ENCODE results near the gene CNN2.

The CNN2 gene

DNA sequence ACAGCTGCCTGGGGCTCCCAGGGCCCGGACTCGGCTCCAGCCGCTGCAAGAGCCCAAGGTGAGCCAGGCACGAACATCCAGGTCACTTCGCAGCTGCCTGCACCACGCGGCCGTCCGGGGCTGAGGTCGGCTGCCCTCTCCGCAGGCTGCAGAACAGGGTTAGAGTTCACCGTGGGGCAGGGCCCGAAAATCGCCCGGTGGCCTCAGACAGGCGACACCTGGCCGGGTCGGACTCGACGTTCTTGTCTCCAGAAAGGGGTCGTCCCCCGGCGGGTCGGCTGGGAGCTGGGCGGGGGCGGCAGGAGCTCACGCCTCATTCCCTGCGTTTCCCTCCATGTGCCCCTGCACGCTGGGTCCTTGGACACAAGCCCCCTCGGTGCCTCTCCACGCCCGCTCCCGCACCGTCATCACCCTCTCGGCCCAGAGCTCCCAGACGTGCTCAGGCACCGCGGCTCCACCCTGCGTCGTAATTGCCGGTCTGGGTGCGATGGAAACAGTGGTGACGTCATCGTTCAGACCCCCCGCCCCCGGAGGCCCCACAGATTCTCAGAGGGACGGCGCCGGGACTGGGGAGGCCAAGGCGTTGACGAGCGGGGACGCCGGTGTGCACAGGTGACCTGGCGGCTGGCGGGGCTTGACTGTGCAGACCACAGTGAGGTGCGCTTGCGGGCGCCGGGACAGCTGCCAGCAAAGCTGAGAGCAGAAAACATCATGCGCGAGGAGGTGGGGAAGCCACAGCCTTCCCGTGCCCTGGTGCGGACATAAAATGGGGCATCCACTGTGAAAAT is 30.2 kb upstream of the CNN2 start:
- DNase-seq = peak in 1 of 2 experiments; percentile 43

- no peak for DNase-seq
These were observed 28.3 kb upstream of the CNN2 start for GRCh38 chr19:998064-998463.

- DNase-seq = no peak
These were observed 27.1 kb upstream of the CNN2 start for GRCh38 chr19:999379-999719.

GRCh38 chr19:1000095-1000494 is 26.3 kb upstream of the CNN2 start, which contains the start of gene GRIN3B:
TSS of gene GRIN3B (plus strand) at chr19:1000419. CDS start at chr19:1000438, 19 bp downstream.
- peak in 1 of 2 experiments; percentile 63 for DNase-seq

DNA sequence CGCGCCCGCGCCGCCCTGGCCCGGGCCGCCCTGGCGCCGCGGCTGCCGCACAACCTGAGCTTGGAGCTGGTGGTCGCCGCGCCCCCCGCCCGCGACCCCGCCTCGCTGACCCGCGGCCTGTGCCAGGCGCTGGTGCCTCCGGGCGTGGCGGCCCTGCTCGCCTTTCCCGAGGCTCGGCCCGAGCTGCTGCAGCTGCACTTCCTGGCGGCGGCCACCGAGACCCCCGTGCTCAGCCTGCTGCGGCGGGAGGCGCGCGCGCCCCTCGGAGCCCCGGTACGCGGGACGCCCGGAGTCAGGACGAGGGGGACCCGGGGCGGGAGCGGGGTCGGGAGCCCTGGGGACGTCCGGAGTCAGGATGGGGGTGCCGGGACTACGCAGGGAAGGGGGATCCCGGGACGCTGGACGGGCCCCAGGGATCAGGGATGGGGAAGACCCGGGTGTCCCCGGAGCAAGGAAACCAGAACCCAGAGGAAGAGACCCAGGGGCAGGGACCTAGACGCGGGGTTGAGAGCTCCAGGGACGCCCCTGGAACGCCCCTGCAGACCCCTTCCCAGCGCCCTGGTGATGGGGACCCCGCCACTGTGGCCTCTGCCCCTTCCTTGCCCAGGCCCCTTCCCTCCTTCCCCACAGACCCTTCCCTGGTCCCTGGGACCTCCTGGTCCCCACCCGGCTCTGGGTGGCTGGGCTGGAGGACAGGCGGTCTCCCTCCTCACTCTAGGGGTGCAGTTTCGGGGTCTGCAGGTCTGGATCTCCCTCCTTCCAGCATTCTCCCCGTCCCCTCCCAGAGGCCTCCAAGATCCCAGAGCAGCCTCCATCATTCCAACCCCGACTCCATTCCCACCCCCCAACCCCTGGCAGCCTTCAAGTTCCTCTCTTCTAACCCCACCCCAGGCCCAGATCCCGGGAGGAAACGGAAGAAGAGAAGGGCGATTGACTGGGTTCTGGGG is 25.5 kb upstream of the CNN2 start:
- no peak for DNase-seq

GRCh38 chr19:1001538-1002166 is 24.8 kb upstream of the CNN2 start:
- peak in 1 of 2 experiments; percentile 56 for DNase-seq

GRCh38 chr19:1002600-1002999 is 23.8 kb upstream of the CNN2 start:
- DNase-seq = no peak

GRCh38 chr19:1003283-1003682 is 23.1 kb upstream of the CNN2 start:
- DNase-seq = no peak

DNA sequence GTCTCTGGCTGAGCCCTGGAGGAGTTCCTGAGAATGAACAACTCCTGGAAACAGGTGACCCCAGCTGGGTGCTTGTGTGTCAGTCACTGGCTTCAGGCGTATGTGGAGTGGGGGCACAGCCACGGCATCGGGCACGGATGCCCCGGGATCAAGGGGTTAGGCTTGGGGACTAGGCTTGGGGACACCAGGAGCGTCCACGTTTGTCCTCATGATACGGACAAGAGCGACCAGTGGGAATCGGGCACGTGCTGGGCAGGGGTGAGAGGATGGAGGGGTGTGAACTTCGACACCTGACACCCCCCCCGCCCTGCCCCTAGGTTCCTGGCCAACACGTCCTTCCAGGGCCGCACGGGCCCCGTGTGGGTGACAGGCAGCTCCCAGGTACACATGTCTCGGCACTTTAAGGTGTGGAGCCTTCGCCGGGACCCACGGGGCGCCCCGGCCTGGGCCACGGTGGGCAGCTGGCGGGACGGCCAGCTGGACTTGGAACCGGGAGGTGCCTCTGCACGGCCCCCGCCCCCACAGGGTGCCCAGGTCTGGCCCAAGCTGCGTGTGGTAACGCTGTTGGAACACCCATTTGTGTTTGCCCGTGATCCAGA is 22.1 kb upstream of the CNN2 start:
- DNase-seq = no peak

DNA sequence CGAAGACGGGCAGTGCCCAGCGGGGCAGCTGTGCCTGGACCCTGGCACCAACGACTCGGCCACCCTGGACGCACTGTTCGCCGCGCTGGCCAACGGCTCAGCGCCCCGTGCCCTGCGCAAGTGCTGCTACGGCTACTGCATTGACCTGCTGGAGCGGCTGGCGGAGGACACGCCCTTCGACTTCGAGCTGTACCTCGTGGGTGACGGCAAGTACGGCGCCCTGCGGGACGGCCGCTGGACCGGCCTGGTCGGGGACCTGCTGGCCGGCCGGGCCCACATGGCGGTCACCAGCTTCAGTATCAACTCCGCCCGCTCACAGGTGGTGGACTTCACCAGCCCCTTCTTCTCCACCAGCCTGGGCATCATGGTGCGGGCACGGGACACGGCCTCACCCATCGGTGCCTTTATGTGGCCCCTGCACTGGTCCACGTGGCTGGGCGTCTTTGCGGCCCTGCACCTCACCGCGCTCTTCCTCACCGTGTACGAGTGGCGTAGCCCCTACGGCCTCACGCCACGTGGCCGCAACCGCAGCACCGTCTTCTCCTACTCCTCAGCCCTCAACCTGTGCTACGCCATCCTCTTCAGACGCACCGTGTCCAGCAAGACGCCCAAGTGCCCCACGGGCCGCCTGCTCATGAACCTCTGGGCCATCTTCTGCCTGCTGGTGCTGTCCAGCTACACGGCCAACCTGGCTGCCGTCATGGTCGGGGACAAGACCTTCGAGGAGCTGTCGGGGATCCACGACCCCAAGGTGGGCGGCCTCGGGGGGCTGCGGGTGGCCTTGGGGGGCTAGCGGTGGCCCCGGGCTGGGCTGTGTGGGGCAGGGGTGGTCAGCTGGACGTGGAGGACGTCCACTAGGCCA is 21.4 kb upstream of the CNN2 start:
- DNase-seq = no peak

GRCh38 chr19:1006711-1007398 is 19.6 kb upstream of the CNN2 start:
- no peak for DNase-seq

DNA sequence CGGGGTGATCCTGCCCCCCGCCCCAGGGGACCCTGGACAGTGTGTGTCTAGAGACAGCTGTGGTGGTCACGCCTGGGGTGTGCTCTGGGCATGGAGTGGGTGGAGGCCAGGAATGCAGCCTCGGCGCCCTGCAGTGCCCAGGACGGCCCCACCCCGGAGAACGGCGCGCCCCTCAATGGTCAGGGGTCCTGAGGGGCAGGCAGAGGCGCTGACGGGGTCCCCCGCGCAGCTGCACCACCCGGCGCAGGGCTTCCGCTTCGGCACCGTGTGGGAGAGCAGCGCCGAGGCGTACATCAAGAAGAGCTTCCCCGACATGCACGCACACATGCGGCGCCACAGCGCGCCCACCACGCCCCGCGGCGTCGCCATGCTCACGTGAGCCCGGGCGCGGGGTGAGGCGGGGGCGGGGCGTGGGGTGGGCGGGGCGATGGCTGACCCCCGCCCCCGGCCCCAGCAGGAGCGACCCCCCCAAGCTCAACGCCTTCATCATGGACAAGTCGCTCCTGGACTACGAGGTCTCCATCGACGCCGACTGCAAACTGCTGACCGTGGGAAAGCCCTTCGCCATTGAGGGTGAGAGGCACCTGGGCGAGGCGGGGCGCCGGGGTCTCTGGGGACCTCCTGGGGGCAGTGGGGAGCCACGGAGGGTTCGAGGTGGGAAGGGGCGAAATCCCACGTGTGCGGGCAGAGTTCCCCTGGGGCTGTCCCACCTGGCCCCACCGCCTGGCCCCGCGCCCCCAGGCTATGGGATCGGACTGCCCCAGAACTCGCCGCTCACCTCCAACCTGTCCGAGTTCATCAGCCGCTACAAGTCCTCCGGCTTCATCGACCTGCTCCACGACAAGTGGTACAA is 18.8 kb upstream of the CNN2 start:
- no peak for DNase-seq

- no peak for DNase-seq
These were observed 18.0 kb upstream of the CNN2 start for GRCh38 chr19:1008268-1009040.

GRCh38 chr19:1009041-1009980 is 17.1 kb upstream of the CNN2 start:
- no peak for DNase-seq

DNA sequence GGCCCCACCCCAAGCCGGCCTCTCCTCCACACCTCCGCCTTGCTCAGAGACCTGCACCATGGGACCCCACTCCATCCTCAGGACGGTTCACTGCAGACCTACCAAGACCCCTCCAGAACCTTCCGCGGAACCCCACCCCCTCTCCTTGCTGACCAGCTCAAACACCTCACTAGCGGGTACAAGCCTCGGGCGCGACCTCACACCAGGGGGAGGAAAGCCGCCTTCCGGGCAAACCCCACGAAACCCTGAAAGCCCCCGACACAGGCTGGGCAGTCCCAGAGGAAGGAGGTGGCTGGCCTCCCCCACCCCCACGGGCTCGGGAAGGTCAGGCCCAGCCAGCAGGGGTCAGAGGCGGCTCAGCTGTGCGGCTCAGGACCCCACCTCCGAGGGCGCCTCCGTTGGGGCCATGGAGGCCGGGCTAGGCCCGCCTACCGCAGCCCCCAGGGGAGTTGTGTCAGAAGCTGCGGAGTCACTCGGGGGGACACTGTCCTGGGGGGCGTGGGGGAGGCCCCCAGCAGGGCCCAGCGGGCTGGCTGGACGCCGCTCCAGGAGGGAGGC is 16.3 kb upstream of the CNN2 start:
- DNase-seq = no peak

DNA sequence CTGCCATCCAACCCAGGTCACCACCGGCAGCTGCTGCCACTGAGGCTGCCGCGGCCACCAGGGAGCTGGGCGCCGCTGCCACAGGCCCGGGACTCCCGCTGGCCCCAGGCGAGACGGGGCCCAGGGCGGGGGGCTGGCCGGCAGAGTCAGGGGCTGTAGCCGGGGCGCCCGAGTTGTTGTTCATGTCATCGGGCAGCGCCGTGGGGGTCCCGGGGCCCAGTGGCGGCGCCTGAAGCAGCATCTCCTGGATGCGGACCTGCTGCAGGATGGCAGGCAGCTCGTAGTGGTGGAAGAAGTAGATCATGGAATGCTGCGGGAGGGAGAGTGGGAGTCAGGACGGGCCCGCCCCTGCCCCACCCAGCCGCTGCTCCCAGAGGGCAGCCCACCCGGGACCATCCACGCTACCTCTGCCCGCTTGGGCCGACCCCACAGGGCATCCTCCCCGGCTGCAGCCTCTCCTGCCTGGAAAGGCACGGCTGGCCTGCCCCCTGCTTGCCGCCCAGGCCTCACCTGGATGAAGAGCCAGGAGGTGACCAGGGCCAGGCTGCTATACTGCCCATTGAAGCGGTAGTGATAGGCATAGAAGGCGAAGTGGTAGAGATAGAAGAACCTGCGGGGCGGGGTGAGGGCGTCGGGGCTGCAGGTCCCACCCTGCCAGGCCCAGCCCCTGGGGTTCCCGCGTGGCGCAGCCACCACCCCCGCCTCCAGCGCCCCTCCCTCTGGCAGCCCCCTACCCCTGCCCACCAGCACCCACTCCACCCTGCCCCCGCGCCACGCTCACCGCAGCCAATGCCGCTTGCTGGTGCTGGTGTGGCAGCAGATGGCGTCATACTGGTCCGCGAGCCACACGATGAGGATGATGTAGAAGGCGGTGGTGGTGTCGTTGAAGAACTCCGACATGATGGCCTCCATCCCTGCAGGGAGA is 15.6 kb upstream of the CNN2 start:
- DNase-seq = no peak

- DNase-seq = no peak
These were observed 14.5 kb upstream of the CNN2 start for GRCh38 chr19:1011831-1012333.

Data from NCI-H446 (cell line).